HepG2 (cell line): ENCODE measurements around the gene NLRC4. TPM values are rescaled to one million over a fixed set of nuclear protein-coding genes. Genes with fewer than 3 reads are reported as not detected.
A peak's percentile ranks its signal among the peaks of the same experiment; 100 is the strongest.

Experiments
- ATAC-seq: fragments of 200-7000 bp; cut with Tn5 transposase; 3 replicates; pipeline ENCODE4 v1.9.1; 2020; ENCODE audit warnings: mild to moderate bottlenecking, moderate library complexity
- BruUV-seq: library from RNA; stranded (reverse); fragments of 400-500 nt; replicated peaks from 2 replicates; lab custom pipeline; 2021; lab: Mats Ljungman, UMichigan
- CTCF ChIA-PET: fragments of 300-600 bp; formaldehyde crosslinking; extraction: SDS; loops from one replicate; lab custom pipeline; 2021; ENCODE audit warnings: low total read pairs, inconsistent platforms, low intra/inter-chr PET ratio; lab: Yijun Ruan, JAX
- POLR2A ChIA-PET: fragments of 350-600 bp; sonication (Branson Sonifier 250); formaldehyde crosslinking; loops from one replicate; lab custom pipeline; 2020; ENCODE audit warnings: antibody characterized with exemption, inconsistent platforms; lab: Yijun Ruan, JAX
- DNase-seq: peaks from one replicate; pipeline ENCODE4 v3.0.0-alpha.2; 2015; ENCODE audit warnings: low spot score
- FAIRE-seq: peaks from 3 replicates; lab custom pipeline; 2011; peaks lifted over from hg19 to GRCh38; lab: Jason Lieb, UNC
- H2AFZ ChIP-seq: one replicate; pipeline ENCODE4 v1.6.1; 2011; ENCODE audit warnings: low read length, inconsistent platforms
- H3K27ac ChIP-seq: fragments of 300-600 bp; 3 replicates; pipeline ENCODE4 v1.8.0; 2011; ENCODE audit warnings: mixed run types, mild to moderate bottlenecking, mixed read lengths, low read length, inconsistent platforms; ENCODE audit not compliant: insufficient read depth; ENCODE audit errors: extremely low read length
- H3K27me3 ChIP-seq, 2 experiments: fragments of 200-600 bp in 1 of 2; 2 replicates in 1 of 2; 3 replicates in 1 of 2; pipeline versions ENCODE4 v1.6.0 to v1.8.0; 2011; ENCODE audit warnings: low read length in 2 of 2, mild to moderate bottlenecking in 2 of 2, moderate library complexity in 2 of 2, inconsistent platforms in 1 of 2; ENCODE audit not compliant: insufficient read depth in 2 of 2, control insufficient read depth in 1 of 2
- H3K36me3 ChIP-seq, 2 experiments: fragments of 200-600 bp in 1 of 2; replicated peaks in 1 of 2; 2 replicates in 1 of 2; 3 replicates in 1 of 2; pipeline versions ENCODE4 v1.5.1 to v1.8.0; 2011; ENCODE audit warnings: low read length in 2 of 2, inconsistent platforms in 1 of 2; ENCODE audit not compliant: insufficient read depth in 2 of 2, control insufficient read depth in 1 of 2
- H3K4me1 ChIP-seq: 2 replicates; pipeline ENCODE4 v1.5.1; 2012; ENCODE audit warnings: low read length, inconsistent platforms; ENCODE audit not compliant: insufficient read depth
- H3K4me2 ChIP-seq: 2 replicates; pipeline ENCODE4 v1.6.0; 2011; ENCODE audit warnings: low read depth, low read length, inconsistent platforms
- H3K4me3 ChIP-seq, 3 experiments: fragments of 200-600 bp in 1 of 3; sonication (generic), shearing (Covaris generic) in 1 of 3; replicated peaks in 1 of 3; 2 replicates each; pipeline ENCODE4 v1.5.1; 2011 to 2016; ENCODE audit warnings: low read length in 3 of 3, inconsistent platforms in 2 of 3, low read depth in 2 of 3, mild to moderate bottlenecking in 2 of 3, control low read depth in 1 of 3, mixed read lengths in 1 of 3; ENCODE audit not compliant: insufficient read depth in 1 of 3
- H3K79me2 ChIP-seq: one replicate; pipeline ENCODE4 v1.6.1; 2011; ENCODE audit warnings: low read length, inconsistent platforms; ENCODE audit not compliant: insufficient read depth
- H3K9ac ChIP-seq: 2 replicates; pipeline ENCODE4 v1.6.0; 2011; ENCODE audit warnings: mild to moderate bottlenecking, low read depth, low read length, inconsistent platforms; ENCODE audit not compliant: insufficient read depth
- H3K9me3 ChIP-seq: 2 replicates; pipeline ENCODE4 v1.5.1; 2012; ENCODE audit warnings: mild to moderate bottlenecking, low read length
- H4K20me1 ChIP-seq: 2 replicates; pipeline ENCODE4 v1.6.0; 2011; ENCODE audit warnings: inconsistent platforms, mild to moderate bottlenecking, low read length, moderate library complexity; ENCODE audit not compliant: insufficient read depth
- ARID5B ChIP-seq: IDR thresholded peaks from 2 replicates; pipeline ENCODE4 v1.4.0; 2020; ENCODE audit warnings: mild to moderate bottlenecking, missing genetic modification reagents
- FOSL1 ChIP-seq: sonication (generic); formaldehyde crosslinking; IDR thresholded peaks from 2 replicates; pipeline ENCODE4 v1.9.0; 2021; ENCODE audit warnings: missing genetic modification reagents, borderline replicate concordance
- FOSL2 ChIP-seq: sonication (generic); formaldehyde crosslinking; IDR thresholded peaks from 2 replicates; pipeline ENCODE4 v1.4.0; 2020; ENCODE audit warnings: missing genetic modification reagents
- FOXA1 ChIP-seq, 2 experiments: fragments of 450-650 bp in 1 of 2; sonication (generic) in 1 of 2; formaldehyde crosslinking in 1 of 2; IDR thresholded peaks; 2 replicates each; pipeline versions ENCODE4 v1.4.0 to v1.6.1; 2016 to 2020; ENCODE audit warnings: missing genetic modification reagents in 1 of 2
- FOXA3 ChIP-seq: IDR thresholded peaks from 2 replicates; pipeline ENCODE4 v1.6.1; 2016; ENCODE audit warnings: missing genetic modification reagents, missing compliant biosample characterization
- FOXP1 ChIP-seq, 2 experiments: fragments of 450-650 bp in 1 of 2; IDR thresholded peaks; 2 replicates each; pipeline ENCODE4 v1.6.1; 2017 to 2018; ENCODE audit warnings: antibody characterized with exemption in 1 of 2
- HMGXB4 ChIP-seq, 2 experiments: sonication (generic) in 1 of 2; formaldehyde crosslinking in 1 of 2; IDR thresholded peaks; 2 replicates each; pipeline versions ENCODE4 v1.4.0 to v1.6.1; 2018 to 2020; ENCODE audit warnings: missing genetic modification reagents in 2 of 2, borderline replicate concordance in 1 of 2, low read depth in 1 of 2, mild to moderate bottlenecking in 1 of 2, missing biosample characterization in 1 of 2
- JUND ChIP-seq: sonication (generic); formaldehyde crosslinking; IDR thresholded peaks from 2 replicates; pipeline ENCODE4 v1.8.0; 2022; ENCODE audit warnings: mild to moderate bottlenecking, missing genetic modification reagents
- MLX ChIP-seq: IDR thresholded peaks from 2 replicates; pipeline ENCODE4 v1.6.1; 2016
- NCOA2 ChIP-seq: sonication (generic); formaldehyde crosslinking; IDR thresholded peaks from 2 replicates; pipeline ENCODE4 v1.8.0; 2022; ENCODE audit warnings: inconsistent platforms
- SOX5 ChIP-seq: IDR thresholded peaks from 2 replicates; pipeline ENCODE4 v1.6.1; 2016; ENCODE audit warnings: borderline replicate concordance
- TEAD3 ChIP-seq: optimal IDR thresholded peaks from 2 replicates; pipeline ENCODE3; 2016; ENCODE audit warnings: borderline replicate concordance
- ZNF224 ChIP-seq: sonication (generic); formaldehyde crosslinking; IDR thresholded peaks from 2 replicates; pipeline ENCODE4 v1.5.0; 2020; ENCODE audit warnings: mild to moderate bottlenecking, missing genetic modification reagents
- ZNF766 ChIP-seq: sonication (generic); formaldehyde crosslinking; IDR thresholded peaks from 2 replicates; pipeline ENCODE4 v1.5.0; 2020; ENCODE audit warnings: missing genetic modification reagents, borderline replicate concordance
- WGBS: methylation state at CpG from one replicate; pipeline ENCODE4 v1.1.6; 2017; ENCODE audit warnings: low lambda C conversion rate; 5-methylcytosine and 5-hydroxymethylcytosine counted together
- in situ Hi-C: cut with HindIII; loops from 2 replicates; pipeline ENCODE4 v1.10.0; 2017; ENCODE audit warnings: low pct_unique_long_range_greater_than_20kb; ENCODE audit not compliant: extremely low pct_ligation_motif_present
- intact Hi-C: fragments of 100-400 bp; cut with micrococcal nuclease; formaldehyde crosslinking; loops from one replicate; pipeline ENCODE4 v1.10.0; 2022; ENCODE audit not compliant: unreplicated experiment
- polyA plus RNA-seq, 8 experiments: library from polyadenylated mRNA; depleted of rRNA in 3 of 8; stranded (reverse) in 7 of 8; unstranded in 1 of 8; fragments of >200 nt; fragmentation: Illumina TruSeq in 4 of 8; extraction: Trizol in 4 of 8; gene quantifications; 2 replicates each; pipeline versions ENCODE4 v1.2.1 to v1.2.3, GENCODE V29; 2011 to 2016; ENCODE audit warnings: low read depth in 4 of 8, missing spikeins in 1 of 8, mixed read lengths in 1 of 8; ENCODE audit not compliant: insufficient read depth in 1 of 8
- total RNA-seq, 5 experiments: library from RNA; depleted of rRNA; stranded (reverse); fragments of >200 nt; fragmentation: Illumina TruSeq; extraction: Trizol; gene quantifications; 2 replicates each; pipeline ENCODE4 v1.2.3, GENCODE V29; 2016; ENCODE audit warnings: low read depth in 1 of 5
- TF ChIP-seq, protein P1 (sequence below): sonication (generic); formaldehyde crosslinking; IDR thresholded peaks from 2 replicates; pipeline ENCODE4 v1.4.0; 2020; ENCODE audit warnings: missing genetic modification reagents

NLRC4 gene
- total and polyA plus RNA-seq, 2 of the 13 experiments (the other 11 are each of a cell fraction or from before 2014, with no cell fraction given) = 0.15 to 0.29 TPM

DNA sequence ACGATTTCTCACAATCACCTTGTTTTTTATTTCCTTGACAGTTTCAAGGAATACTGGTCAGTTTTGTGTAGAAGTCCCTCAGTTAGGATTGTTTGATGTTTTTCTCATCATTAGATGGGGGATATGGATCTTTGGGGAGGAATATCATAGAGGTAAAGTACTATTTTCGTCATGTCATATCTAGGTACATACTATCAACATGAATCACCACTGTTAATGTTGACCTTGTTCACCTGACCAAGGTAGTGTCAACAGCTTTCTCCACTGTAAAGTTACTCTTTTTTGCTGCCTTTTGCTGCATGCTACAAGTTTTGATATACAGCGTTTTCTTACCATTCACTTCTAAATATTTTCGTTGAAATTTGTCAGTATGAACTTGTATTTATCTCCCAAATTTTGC, 32.7 kb downstream of the NLRC4 start:
- intact Hi-C loops = no loop called here
- TF ChIP-seq NCOA2 (CRISPR knock-in tag) = 0 out of 2 replicates have a peak, but pooled peaks have one; percentile 16
- 0 out of 4 replicates have a peak, but pooled peaks of 1 of the 2 experiments have one; percentile 32 for TF ChIP-seq HMGXB4 (CRISPR knock-in tag; IDR thresholded peaks at IDR 0.05; ENCODE audit: borderline replicate concordance in 1 of 2, low read depth in 1 of 2)
- TF ChIP-seq TEAD3 (CRISPR knock-in tag) = peak; percentile 94
- peak; percentile 88 for TF ChIP-seq FOSL2 (CRISPR knock-in tag)
- no peak for TF ChIP-seq ZNF766 (CRISPR knock-in tag)
- peak; percentile 83; the same call in 1 of the 2 replicates for TF ChIP-seq FOSL1
- TF ChIP-seq JUND (CRISPR knock-in tag) = peak; percentile 78
- no peak for TF ChIP-seq FOXP1 (IDR thresholded peaks at IDR 0.05)
- TF ChIP-seq FOXP1 (CRISPR knock-in tag; IDR thresholded peaks at IDR 0.05) = 0 out of 2 replicates have a peak, but pooled peaks have one; percentile 42
- TF ChIP-seq FOXA3 = peak; percentile 93
- TF ChIP-seq, protein P1, sequence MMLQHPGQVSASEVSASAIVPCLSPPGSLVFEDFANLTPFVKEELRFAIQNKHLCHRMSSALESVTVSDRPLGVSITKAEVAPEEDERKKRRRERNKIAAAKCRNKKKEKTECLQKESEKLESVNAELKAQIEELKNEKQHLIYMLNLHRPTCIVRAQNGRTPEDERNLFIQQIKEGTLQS (CRISPR knock-in tag) = 0 out of 2 replicates have a peak, but pooled peaks have one; percentile 45
- TF ChIP-seq ZNF224 (CRISPR knock-in tag) = no peak
- peak; percentile 32; the same call in 1 of the 2 replicates for TF ChIP-seq MLX
- no peak; the same call in 1 of the 2 replicates for TF ChIP-seq SOX5 (CRISPR knock-in tag)
- peak; percentile 53; the same call in 1 of the 2 replicates for TF ChIP-seq ARID5B
- TF ChIP-seq FOXA1 (IDR thresholded peaks at IDR 0.05) = peak; percentile 57; the same call in 1 of the 2 replicates
- TF ChIP-seq FOXA1 (CRISPR knock-in tag; IDR thresholded peaks at IDR 0.05) = peak; percentile 85

More for the DNA sequence above, 32.7 kb downstream of the NLRC4 start:
- H3K9me3 ChIP-seq = no peaks in the 10 kb centered on the region
- H4K20me1 ChIP-seq = no peaks in the 10 kb centered on the region
- no peak overlapping the region for H3K4me3 ChIP-seq
- no peaks in the 10 kb centered on the region for H3K79me2 ChIP-seq
- BruUV-seq = no TSS peak
- DNase-seq (peak; percentile 58), FAIRE-seq (peak; percentile 40), ATAC-seq (peak; percentile 66)
- H3K4me1 ChIP-seq = peaks cover 17% of the 10 kb centered on the region
- in situ Hi-C loops = no loop called here
- 31% methylated on average over 4 of the region's 4 CpGs for WGBS
- ChIA-PET POLR2A (interaction anchor here (1.5 to 2.4 kb wide), 2 partner anchors 66 to 169 kb away, joined by 3 to 5 read pairs; partner anchors contain the start of genes SLC30A6 and SPAST), CTCF (no interaction called here)
- no peak overlapping the region for H3K9ac ChIP-seq
- H3K27ac ChIP-seq = no peak overlapping the region
- peak overlapping the region; percentile 13; the same call in 1 of the 2 replicates for H3K4me2 ChIP-seq
- no peak overlapping the region for H2AFZ ChIP-seq
- no peaks in the 10 kb centered on the region for H3K36me3 ChIP-seq
- no peaks in the 10 kb centered on the region for H3K27me3 ChIP-seq
